Cortex of kidney (tissue), 1 donor: ENCODE data around the gene LRRC9.
"Not testable (repeated sequence)": the region's sequence is repeated elsewhere in the genome, so short reads cannot be mapped to it uniquely, and the experiment has no call there.

Source experiments
- DNase-seq: peaks from one replicate; lab custom pipeline; 2025; lab: John Stamatoyannopoulos, UW

The LRRC9 gene

GRCh38 chr14:59919570-59920377, at the start of gene LRRC9:
Gene LRRC9, plus strand, starts transcription at chr14:59920144.
- no peak for DNase-seq

- DNase-seq, result no peak
Observed at GRCh38 chr14:59870277-59871165, 49.4 kb upstream of the LRRC9 start, which contains the start of gene RTN1. Gene RTN1, minus strand, starts transcription at chr14:59870776. Its CDS starts 146 bp downstream, at chr14:59870630.

- no peak for DNase-seq
Observed at GRCh38 chr14:59871166-59871495, 48.8 kb upstream of the LRRC9 start.

GRCh38 chr14:59882957-59883356, 37.0 kb upstream of the LRRC9 start:
- no peak for DNase-seq

GRCh38 chr14:59890676-59891075, 29.3 kb upstream of the LRRC9 start:
- DNase-seq, result no peak

- DNase-seq, result no peak
Observed at GRCh38 chr14:59895721-59896120, 24.2 kb upstream of the LRRC9 start.

- DNase-seq, result no peak
Observed at GRCh38 chr14:59897757-59898383, 22.1 kb upstream of the LRRC9 start.

- no peak for DNase-seq
Observed at GRCh38 chr14:59900556-59900955, 19.4 kb upstream of the LRRC9 start.

- DNase-seq, result no peak
Observed at GRCh38 chr14:59904184-59904583, 15.8 kb upstream of the LRRC9 start.

- DNase-seq, result no peak
Observed at GRCh38 chr14:59905188-59905587, 14.8 kb upstream of the LRRC9 start.

GRCh38 chr14:59912443-59912842, 7.5 kb upstream of the LRRC9 start:
- no peak for DNase-seq

- no peak for DNase-seq
Observed at GRCh38 chr14:59913187-59913586, 6.8 kb upstream of the LRRC9 start.

- no peak for DNase-seq
Observed at GRCh38 chr14:59918824-59919569, 947 bp upstream of the LRRC9 start.

- no peak for DNase-seq
Observed at GRCh38 chr14:59920378-59920683, 387 bp downstream of the LRRC9 start.

GRCh38 chr14:59925797-59926196, 5.9 kb downstream of the LRRC9 start:
- no peak for DNase-seq

GRCh38 chr14:59926534-59926933, 6.6 kb downstream of the LRRC9 start:
- no peak for DNase-seq

- DNase-seq, result no peak
Observed at GRCh38 chr14:59931237-59931636, 11.3 kb downstream of the LRRC9 start.

GRCh38 chr14:59936145-59936544, 16.2 kb downstream of the LRRC9 start:
- DNase-seq, result no peak

- DNase-seq, result no peak
Observed at GRCh38 chr14:59939828-59940227, 19.9 kb downstream of the LRRC9 start.

GRCh38 chr14:59942296-59942862, 22.4 kb downstream of the LRRC9 start:
- DNase-seq, result not testable (repeated sequence)

- DNase-seq, result no peak
Observed at GRCh38 chr14:59944909-59945308, 25.0 kb downstream of the LRRC9 start.

GRCh38 chr14:59952141-59952540, 32.2 kb downstream of the LRRC9 start:
- not testable (repeated sequence) for DNase-seq
